Esophagus muscularis mucosa (tissue), 4 donors: ENCODE data around the gene GTF2H1. TPM values are rescaled to one million over a fixed set of nuclear protein-coding genes. Genes with fewer than 3 reads are reported as not detected.

ENCODE experiments used
- DNase-seq: peaks from one replicate; pipeline ENCODE4 v3.0.0-alpha.2; 2017; ENCODE audit errors: extremely low spot score
- H3K27ac ChIP-seq, 4 donors: fragments of 200-600 bp; sonication (generic); replicated peaks in 1 of 4; 1 replicate in 3 of 4; 2 replicates in 1 of 4; pipeline ENCODE4 v1.5.1; 2016 to 2019; ENCODE audit warnings: mild to moderate bottlenecking in 1 of 4
- H3K27me3 ChIP-seq, 4 donors: fragments of 200-600 bp; sonication (generic); one replicate each; pipeline versions ENCODE4 v1.5.1 to v1.6.0; 2016 to 2019
- H3K36me3 ChIP-seq, 4 donors: fragments of 200-600 bp; sonication (generic); one replicate each; pipeline ENCODE4 v1.5.1; 2016 to 2019
- H3K4me1 ChIP-seq, 4 donors: fragments of 200-600 bp; sonication (generic); one replicate each; pipeline ENCODE4 v1.5.1; 2016 to 2019
- H3K4me3 ChIP-seq, 4 donors: fragments of 200-600 bp; sonication (generic); 1 replicate in 2 of 4; 2 replicates in 2 of 4; pipeline ENCODE4 v1.5.1; 2016 to 2019; ENCODE audit warnings: mild to moderate bottlenecking in 4 of 4, moderate library complexity in 1 of 4
- H3K9me3 ChIP-seq, 4 donors: fragments of 200-600 bp; sonication (generic); 1 replicate in 3 of 4; 2 replicates in 1 of 4; pipeline ENCODE4 v1.5.1; 2016 to 2019
- CTCF ChIP-seq, 3 experiments: fragments of 200-600 bp in 2 of 3; fragments of 450-650 bp in 1 of 3; sonication (generic) in 2 of 3; IDR thresholded peaks; one replicate each; pipeline ENCODE4 v1.5.1; 2017 to 2019; ENCODE audit warnings: antibody characterized with exemption in 3 of 3, mild to moderate bottlenecking in 2 of 3, moderate library complexity in 1 of 3
- EP300 ChIP-seq: sonication (generic); formaldehyde crosslinking; IDR thresholded peaks from one replicate; pipeline ENCODE4 v1.6.1; 2017; ENCODE audit warnings: antibody characterized with exemption
- POLR2A ChIP-seq: fragments of 450-650 bp; IDR thresholded peaks from one replicate; pipeline ENCODE4 v1.6.1; 2017; ENCODE audit warnings: antibody characterized with exemption, moderate library complexity, mild to moderate bottlenecking, low read depth
- POLR2AphosphoS5 ChIP-seq, 2 donors: sonication (generic); formaldehyde crosslinking; IDR thresholded peaks; one replicate each; pipeline ENCODE4 v1.6.1; 2017; ENCODE audit warnings: antibody characterized with exemption in 2 of 2
- WGBS: methylation state at CpG from one replicate; pipeline ENCODE4 v1.1.5; 2018; 5-methylcytosine and 5-hydroxymethylcytosine counted together
- intact Hi-C: fragments of 100-400 bp; cut with DNase I; formaldehyde crosslinking; loops from one replicate; pipeline ENCODE4 v1.15.1; 2023
- total RNA-seq, 4 donors: library from RNA; depleted of rRNA; stranded (reverse); fragments of >200 nt; gene quantifications; one replicate each; pipeline versions ENCODE4 v1.1.0 to v1.2.1, GENCODE V29; 2016

GTF2H1 gene
- total RNA-seq, 4 donors from 2014 or later, result 40.3 to 56.7 (median 48.3) TPM

- no peaks in the 10 kb centered on the region for H3K9me3 ChIP-seq
- no peaks in the 10 kb centered on the region for H3K36me3 ChIP-seq
- H3K4me1 ChIP-seq, result no peaks in the 10 kb centered on the region
- 75% methylated on average over 2 of the region's 2 CpGs for WGBS
- intact Hi-C loops, result no loop called here
- no peak for DNase-seq
- H3K4me3 ChIP-seq, result no peak overlapping the region
- no peak overlapping the region for H3K27ac ChIP-seq
- H3K27me3 ChIP-seq, result no peaks in the 10 kb centered on the region
- TF ChIP-seq POLR2AphosphoS5 (IDR thresholded peaks at IDR 0.05) (no peak), EP300 (no peak), CTCF (IDR thresholded peaks at IDR 0.05) (no peak), POLR2A (no peak)
These were observed 52.6 kb downstream of the GTF2H1 start for GRCh38 chr11:18374956-18375355.

- H3K27me3 ChIP-seq, result no peaks in the 10 kb centered on the region
- 95% methylated on average over 1 of the region's 1 CpG for WGBS
- H3K36me3 ChIP-seq, result no peaks in the 10 kb centered on the region
- TF ChIP-seq POLR2A (no peak), POLR2AphosphoS5 (IDR thresholded peaks at IDR 0.05) (no peak), CTCF (IDR thresholded peaks at IDR 0.05) (no peak), EP300 (no peak)
- intact Hi-C loops, result no loop called here
- no peak overlapping the region for H3K4me3 ChIP-seq
- H3K4me1 ChIP-seq, result no peaks in the 10 kb centered on the region
- no peaks in the 10 kb centered on the region for H3K9me3 ChIP-seq
- no peak for DNase-seq
- H3K27ac ChIP-seq, result no peak overlapping the region
These were observed 53.6 kb downstream of the GTF2H1 start for GRCh38 chr11:18375941-18376340.

- WGBS, result 66% methylated on average over 2 of the region's 2 CpGs
- H3K27ac ChIP-seq, result no peak overlapping the region
- TF ChIP-seq EP300 (no peak), POLR2AphosphoS5 (IDR thresholded peaks at IDR 0.05) (no peak), CTCF (IDR thresholded peaks at IDR 0.05) (no peak), POLR2A (no peak)
- H3K9me3 ChIP-seq, result no peaks in the 10 kb centered on the region
- no peaks in the 10 kb centered on the region for H3K36me3 ChIP-seq
- no peak for DNase-seq
- peaks cover 18 to 20% (median 20%) of the 10 kb centered on the region in 4 donors for H3K4me1 ChIP-seq
- H3K4me3 ChIP-seq, result no peak overlapping the region
- H3K27me3 ChIP-seq, result no peaks in the 10 kb centered on the region
- intact Hi-C loops, result no loop called here
These were observed 56.8 kb downstream of the GTF2H1 start for GRCh38 chr11:18379201-18379600.

GRCh38 chr11:18383388-18384156 is 61.2 kb downstream of the GTF2H1 start:
- 16% methylated on average over 7 of the region's 9 CpGs for WGBS
- peaks cover 30 to 36% (median 32%) of the 10 kb centered on the region in 4 donors for H3K4me1 ChIP-seq
- no peaks in the 10 kb centered on the region for H3K27me3 ChIP-seq
- intact Hi-C loops, result loop anchor here (5.0 kb wide), 1 partner anchor 61 kb away; the partner anchor contains the start of genes GTF2H1 and HPS5
- peak; percentile 94 for DNase-seq
- TF ChIP-seq EP300, result no peak
- peak; percentile 80 to 89 for TF ChIP-seq POLR2AphosphoS5 (IDR thresholded peaks at IDR 0.05)
- peak in 1 of 3 experiments; percentile 22 for TF ChIP-seq CTCF (IDR thresholded peaks at IDR 0.05)
- peak overlapping the region in 3 of 4 donors; percentile 5 to 32 (median 8) for H3K4me3 ChIP-seq
- H3K9me3 ChIP-seq, result no peaks in the 10 kb centered on the region
- H3K27ac ChIP-seq, result peak overlapping the region; percentile 93 to 97 (median 96)
- H3K36me3 ChIP-seq, result no peaks in the 10 kb centered on the region
